GM12878 (cell line): ENCODE data around the gene C20orf96. TPM values are rescaled to one million over a fixed set of nuclear protein-coding genes. Genes with fewer than 3 reads are reported as not detected.

Experiments
- ATAC-seq: fragments of 200-7000 bp; cut with Tn5 transposase; 3 replicates; pipeline ENCODE4 v1.9.1; 2020; ENCODE audit warnings: mild to moderate bottlenecking, moderate library complexity
- BruUV-seq: library from RNA; stranded (reverse); fragments of 400-500 nt; replicated peaks from 2 replicates; lab custom pipeline; 2021; lab: Mats Ljungman, UMichigan
- CTCF ChIA-PET: fragments of 300-600 bp; sonication (Branson Sonifier 250); formaldehyde crosslinking; extraction: SDS; loops from one replicate; lab custom pipeline; 2021; ENCODE audit warnings: inconsistent platforms; lab: Yijun Ruan, JAX
- POLR2A ChIA-PET: fragments of 350-600 bp; formaldehyde crosslinking; extraction: SDS; loops from one replicate; lab custom pipeline; 2021; ENCODE audit warnings: inconsistent platforms; lab: Charles Lee
- RAD21 ChIA-PET: fragments of 300-600 bp; sonication (Branson Sonifier 250); formaldehyde crosslinking; loops from one replicate; lab custom pipeline; 2023; ENCODE audit warnings: antibody characterized with exemption; ENCODE audit not compliant: unreplicated experiment; lab: Charles Lee
- SMC1A ChIA-PET: fragments of 300-600 bp; sonication (Branson Sonifier 250); formaldehyde crosslinking; loops from one replicate; lab custom pipeline; 2023; ENCODE audit not compliant: unreplicated experiment, uncharacterized antibody; lab: Charles Lee
- DNase-seq: peaks from one replicate; pipeline ENCODE4 v3.0.0-alpha.2; 2011; ENCODE audit warnings: low read depth, low spot score
- FAIRE-seq: peaks from 3 replicates; lab custom pipeline; 2011; peaks lifted over from hg19 to GRCh38; lab: Jason Lieb, UNC
- H2AFZ ChIP-seq: 2 replicates; pipeline ENCODE4 v1.6.0; 2011; ENCODE audit warnings: low read depth, low read length, control low read depth; ENCODE audit not compliant: control insufficient read depth
- H3K27ac ChIP-seq: 2 replicates; pipeline ENCODE4 v1.5.1; 2011; ENCODE audit warnings: control low read depth; ENCODE audit not compliant: control insufficient read depth, insufficient read depth
- H3K27me3 ChIP-seq, 2 experiments: replicated peaks in 1 of 2; 2 replicates each; pipeline versions ENCODE4 v1.6.0 to v1.6.1; 2011; ENCODE audit warnings: low read length in 1 of 2; ENCODE audit not compliant: control insufficient read depth in 2 of 2, insufficient read depth in 2 of 2
- H3K36me3 ChIP-seq, 2 experiments: 2 replicates each; pipeline ENCODE4 v1.5.1; 2011; ENCODE audit warnings: low read length in 1 of 2; ENCODE audit not compliant: control insufficient read depth in 2 of 2, insufficient read depth in 2 of 2
- H3K4me1 ChIP-seq: 2 replicates; pipeline ENCODE4 v1.6.1; 2011; ENCODE audit warnings: mild to moderate bottlenecking, low read length, moderate library complexity, mixed read lengths; ENCODE audit not compliant: control insufficient read depth, insufficient read depth
- H3K4me2 ChIP-seq: 2 replicates; pipeline ENCODE4 v1.6.0; 2011; ENCODE audit warnings: control low read depth; ENCODE audit not compliant: control insufficient read depth, insufficient read depth
- H3K4me3 ChIP-seq: fragments of 200-600 bp; sonication (generic); 2 replicates; pipeline ENCODE4 v1.5.1; 2016
- H3K79me2 ChIP-seq: 2 replicates; pipeline ENCODE4 v1.6.0; 2011; ENCODE audit warnings: low read length; ENCODE audit not compliant: control insufficient read depth, insufficient read depth
- H3K9ac ChIP-seq: 2 replicates; pipeline ENCODE4 v1.8.0; 2011; ENCODE audit warnings: low read length, control low read depth, mixed read lengths; ENCODE audit not compliant: control insufficient read depth, insufficient read depth
- H3K9me3 ChIP-seq: replicated peaks from 3 replicates; pipeline ENCODE4 v1.5.1; 2011; ENCODE audit warnings: mild to moderate bottlenecking, low read length; ENCODE audit not compliant: control insufficient read depth, insufficient read depth
- H4K20me1 ChIP-seq: 2 replicates; pipeline ENCODE4 v1.6.0; 2011; ENCODE audit not compliant: control insufficient read depth, insufficient read depth
- CEBPB ChIP-seq, 2 experiments: fragments of 150-350 bp in 1 of 2; IDR thresholded peaks; 2 replicates each; pipeline ENCODE4 v1.6.1; 2012 to 2014; ENCODE audit warnings: low read depth in 2 of 2, low read length in 2 of 2, borderline replicate concordance in 1 of 2, inconsistent platforms in 1 of 2
- CHD2 ChIP-seq: IDR thresholded peaks from 2 replicates; pipeline ENCODE4 v1.6.1; 2011; ENCODE audit warnings: low read depth, low read length, improper control_type of control experiment, borderline replicate concordance
- CUX1 ChIP-seq: IDR thresholded peaks from 2 replicates; pipeline ENCODE4 v1.6.1; 2012; ENCODE audit warnings: improper control_type of control experiment, low read depth, low read length; ENCODE audit not compliant: insufficient replicate concordance
- FOXK2 ChIP-seq: fragments of 450-650 bp; IDR thresholded peaks from 2 replicates; pipeline ENCODE4 v1.6.1; 2017; ENCODE audit warnings: mild to moderate bottlenecking, moderate library complexity
- IRF3 ChIP-seq: fragments of 450-650 bp; IDR thresholded peaks from 2 replicates; pipeline ENCODE4 v1.6.1; 2014; ENCODE audit warnings: mild to moderate bottlenecking
- MXI1 ChIP-seq: fragments of 150-350 bp; IDR thresholded peaks from 2 replicates; pipeline ENCODE4 v1.6.1; 2011; ENCODE audit warnings: low read depth, mild to moderate bottlenecking, inconsistent platforms, low read length, improper control_type of control experiment
- PAX8 ChIP-seq: fragments of 450-650 bp; IDR thresholded peaks from 2 replicates; pipeline ENCODE4 v1.6.1; 2017; ENCODE audit warnings: mild to moderate bottlenecking, moderate library complexity
- RAD51 ChIP-seq: fragments of 450-650 bp; IDR thresholded peaks from 2 replicates; pipeline ENCODE4 v1.6.1; 2016; ENCODE audit warnings: moderate library complexity, mild to moderate bottlenecking, inconsistent platforms
- SREBF1 ChIP-seq: IDR thresholded peaks from 2 replicates; pipeline ENCODE4 v1.6.1; 2012; ENCODE audit warnings: mild to moderate bottlenecking, low read length
- TBL1XR1 ChIP-seq: IDR thresholded peaks from 2 replicates; pipeline ENCODE4 v1.6.1; 2012; ENCODE audit warnings: low read depth, low read length, improper control_type of control experiment
- USF1 ChIP-seq: IDR thresholded peaks from 2 replicates; pipeline ENCODE4 v1.6.1; 2011; ENCODE audit warnings: borderline replicate concordance, low read depth, mild to moderate bottlenecking, moderate library complexity, mixed read lengths, low read length; ENCODE audit not compliant: insufficient read depth; ENCODE audit errors: extremely low read length
- WRNIP1 ChIP-seq: IDR thresholded peaks from 2 replicates; pipeline ENCODE4 v1.6.1; 2011; ENCODE audit warnings: low read depth, low read length, improper control_type of control experiment, borderline replicate concordance
- YY1 ChIP-seq: IDR thresholded peaks from 2 replicates; pipeline ENCODE4 v1.6.1; 2011; ENCODE audit warnings: low read depth, mild to moderate bottlenecking, low read length
- ZBTB33 ChIP-seq: fragments of 450-650 bp; IDR thresholded peaks from 2 replicates; pipeline ENCODE4 v1.6.1; 2017; ENCODE audit warnings: mild to moderate bottlenecking
- ZNF274 ChIP-seq: IDR thresholded peaks from one replicate; pipeline ENCODE4 v1.8.0; 2011; ENCODE audit not compliant: insufficient read length, insufficient read depth
- ZSCAN29 ChIP-seq: fragments of 450-650 bp; IDR thresholded peaks from 2 replicates; pipeline ENCODE4 v1.6.1; 2017; ENCODE audit warnings: mild to moderate bottlenecking, moderate library complexity
- WGBS: methylation state at CpG from one replicate; pipeline ENCODE4 v1.1.6; 2016; ENCODE audit warnings: low lambda C conversion rate; ENCODE audit not compliant: insufficient replicate concordance, insufficient coverage; ENCODE audit errors: missing lambda C conversion rate; 5-methylcytosine and 5-hydroxymethylcytosine counted together
- in situ Hi-C: fragments of 300-500 bp; cut with MboI; formaldehyde crosslinking; loops from 9 replicates; pipeline ENCODE4 v1.14.3; 2018; ENCODE audit warnings: mixed read lengths
- intact Hi-C: fragments of 100-400 bp; cut with micrococcal nuclease; formaldehyde crosslinking; loops from one replicate; pipeline ENCODE4 v1.14.2; 2022; ENCODE audit not compliant: unreplicated experiment
- polyA plus RNA-seq, 11 experiments: library from polyadenylated mRNA; depleted of rRNA in 4 of 11; unstranded in 6 of 11; stranded (reverse) in 5 of 11; fragments of >200 nt; fragmentation: Nextera tagmentation in 4 of 11; fragmentation: Illumina TruSeq in 1 of 11; extraction: Ambion mirVana in 4 of 11; extraction: Trizol in 1 of 11; gene quantifications; 1 replicate in 1 of 11; 2 replicates in 10 of 11; pipeline versions ENCODE4 v1.2.1 to v1.2.3, GENCODE V29; 2011 to 2016; ENCODE audit warnings: inconsistent platforms in 2 of 11, missing spikeins in 2 of 11, low read depth in 1 of 11
- total RNA-seq, 4 experiments: library from RNA; depleted of rRNA in 3 of 4; stranded (reverse); fragments of >200 nt in 3 of 4; fragmentation: Illumina TruSeq in 1 of 4; extraction: Trizol in 1 of 4; gene quantifications; 2 replicates each; pipeline versions ENCODE4 v1.2.1 to v1.2.3, GENCODE V29; 2013 to 2021

Gene C20orf96
- total and polyA plus RNA-seq, 10 of the 15 experiments (the other 5 are each of a cell fraction or from before 2014, with no cell fraction given), result 1.4 to 8.6 (median 5.9) TPM

- CTCF ChIA-PET, result no interaction called here
- Histone ChIP-seq H3K9me3 (no peaks in the 10 kb centered on the region), H3K36me3 (no peaks in the 10 kb centered on the region), H3K27ac (no peak overlapping the region), H2AFZ (no peak overlapping the region), H3K9ac (no peak overlapping the region), H3K4me2 (no peak overlapping the region), H4K20me1 (no peaks in the 10 kb centered on the region), H3K4me1 (no peaks in the 10 kb centered on the region), H3K4me3 (no peak overlapping the region), H3K79me2 (no peaks in the 10 kb centered on the region), H3K27me3 (no peaks in the 10 kb centered on the region)
- BruUV-seq, result no TSS peak
- POLR2A ChIA-PET, result no interaction called here
- DNase-seq, result no peak
- intact Hi-C loops (no loop called here), in situ Hi-C loops (no loop called here)
- SMC1A ChIA-PET, result interaction anchor here (1.0 kb wide), 1 partner anchor 10 kb away, joined by 4 read pairs; no protein-coding TSS in a partner anchor
- RAD21 ChIA-PET, result no interaction called here
- 73% methylated on average over 2 of the region's 2 CpGs for WGBS
- ATAC-seq, result no peak
- no peak for FAIRE-seq
- no peak for TF ChIP-seq ZBTB33
- no peak for TF ChIP-seq TBL1XR1
- TF ChIP-seq YY1, result no peak
- no peak for TF ChIP-seq SREBF1
- TF ChIP-seq USF1, result no peak
- no peak for TF ChIP-seq FOXK2
- no peak for TF ChIP-seq ZNF274
- no peak for TF ChIP-seq CUX1
- TF ChIP-seq MXI1, result no peak
- no peak for TF ChIP-seq RAD51
- TF ChIP-seq CEBPB (IDR thresholded peaks at IDR 0.05; ENCODE audit: borderline replicate concordance in 1 of 2, low read depth in 2 of 2, low read length in 2 of 2), result no peak
- TF ChIP-seq CHD2, result no peak
- no peak for TF ChIP-seq ZSCAN29
- no peak for TF ChIP-seq WRNIP1
- no peak for TF ChIP-seq PAX8
- TF ChIP-seq IRF3, result no peak
These were observed 47.6 kb downstream of the C20orf96 start for GRCh38 chr20:242905-243304.
